ENCODE measurements around the gene KCP.
"Not testable (repeated sequence)": the region's sequence is repeated elsewhere in the genome, so short reads cannot be mapped to it uniquely, and the experiment has no call there.

The KCP gene

GRCh38 chr7:128910569-128910945 lies at the start of gene KCP:
Gene KCP (minus strand): TSS chr7:128910709. CDS start chr7:128910676, 33 bp downstream.
- DNase-seq (ENCODE audit: low read depth in 2 of 2, low spot score in 1 of 2) = no peak

GRCh38 chr7:128959296-128959695 lies 48.8 kb upstream of the KCP start:
- no peak for DNase-seq (ENCODE audit: low read depth in 2 of 2, low spot score in 1 of 2)

GRCh38 chr7:128955981-128956380 lies 45.5 kb upstream of the KCP start:
- no peak for DNase-seq (ENCODE audit: low read depth in 2 of 2, low spot score in 1 of 2)

- no peak for DNase-seq (ENCODE audit: low read depth in 2 of 2, low spot score in 1 of 2)
Observed at GRCh38 chr7:128954830-128955802, 44.6 kb upstream of the KCP start.

GRCh38 chr7:128954150-128954549 lies 43.6 kb upstream of the KCP start:
- no peak for DNase-seq (ENCODE audit: low read depth in 2 of 2, low spot score in 1 of 2)

GRCh38 chr7:128951296-128951695 lies 40.8 kb upstream of the KCP start:
- no peak for DNase-seq (ENCODE audit: low read depth in 2 of 2, low spot score in 1 of 2)

GRCh38 chr7:128948976-128949760 lies 38.7 kb upstream of the KCP start:
- no peak for DNase-seq (ENCODE audit: low read depth in 2 of 2, low spot score in 1 of 2)

GRCh38 chr7:128948312-128948973 lies 37.9 kb upstream of the KCP start:
- no peak for DNase-seq (ENCODE audit: low read depth in 2 of 2, low spot score in 1 of 2)

- DNase-seq (ENCODE audit: low read depth in 2 of 2, low spot score in 1 of 2) = no peak
Observed at GRCh38 chr7:128947854-128948253, 37.3 kb upstream of the KCP start.

- no peak for DNase-seq (ENCODE audit: low read depth in 2 of 2, low spot score in 1 of 2)
Observed at GRCh38 chr7:128946936-128947830, 36.7 kb upstream of the KCP start.

GRCh38 chr7:128945668-128946366 lies 35.3 kb upstream of the KCP start:
- DNase-seq (ENCODE audit: low read depth in 2 of 2, low spot score in 1 of 2) = no peak

- no peak for DNase-seq (ENCODE audit: low read depth in 2 of 2, low spot score in 1 of 2)
Observed at GRCh38 chr7:128944487-128945236, 34.2 kb upstream of the KCP start.

GRCh38 chr7:128943251-128943650 lies 32.7 kb upstream of the KCP start:
- not testable (repeated sequence) for DNase-seq (ENCODE audit: low read depth in 2 of 2, low spot score in 1 of 2)

- no peak for DNase-seq (ENCODE audit: low read depth in 2 of 2, low spot score in 1 of 2)
Observed at GRCh38 chr7:128941946-128942526, 31.5 kb upstream of the KCP start.

- no peak for DNase-seq (ENCODE audit: low read depth in 2 of 2, low spot score in 1 of 2)
Observed at GRCh38 chr7:128941323-128941890, 30.9 kb upstream of the KCP start.

GRCh38 chr7:128940494-128941322 lies 30.2 kb upstream of the KCP start:
- no peak for DNase-seq (ENCODE audit: low read depth in 2 of 2, low spot score in 1 of 2)

- DNase-seq (ENCODE audit: low read depth in 2 of 2, low spot score in 1 of 2) = no peak
Observed at GRCh38 chr7:128939861-128940410, 29.4 kb upstream of the KCP start.

All from stimulated activated CD8-positive, alpha-beta memory T cell treated with anti-CD3 and anti-CD28 coated beads, Interleukin-4, amount 100 ng/mL, for 4 hours (primary cell).